ENCODE measurements around the gene CREBL2. TPM values are rescaled to one million over a fixed set of nuclear protein-coding genes. Genes with fewer than 3 reads are reported as not detected.

Gene CREBL2
- total RNA-seq, 2 experiments from 2014 or later, result 3.4 to 4.3 TPM

GRCh38 chr12:12683725-12684124 is 72.0 kb downstream of the CREBL2 start:
- no peaks in the 10 kb centered on the region for H3K9me2 ChIP-seq (ENCODE audit: insufficient read depth, low read length)
- H3K4me3 ChIP-seq (ENCODE audit: low read depth, low read length, poor library complexity, severe bottlenecking), result no peak overlapping the region
- BruUV-seq (replicated peaks), result no TSS peak
- no peak overlapping the region for H2AFZ ChIP-seq (ENCODE audit: low read length)
- no peaks in the 10 kb centered on the region for H3K36me3 ChIP-seq (ENCODE audit: insufficient read depth, low read length)
- ChIA-PET CTCF (ENCODE audit: unreplicated experiment) (interaction anchor here (0.5 kb wide), 1 partner anchor 306 kb away, joined by 3 read pairs; no protein-coding TSS in a partner anchor), POLR2A (interaction anchor here (0.6 to 1.3 kb wide), 3 partner anchors 10 to 246 kb away, joined by 3 to 4 read pairs (median 4); no protein-coding TSS in a partner anchor)
- DNase-seq (ENCODE audit: low spot score), result no peak
- H3K4me2 ChIP-seq (ENCODE audit: low read length), result no peak overlapping the region
- no peaks in the 10 kb centered on the region for H4K20me1 ChIP-seq (ENCODE audit: insufficient read depth, low read length)
- no peaks in the 10 kb centered on the region for H3K79me2 ChIP-seq (ENCODE audit: insufficient read depth, low read depth, low read length)
- TF ChIP-seq CTCF (conservative IDR thresholded peaks at IDR 0.05; ENCODE audit: low read length), result no peak
- no peak for TF ChIP-seq EZH2phosphoT487 (IDR thresholded peaks at IDR 0.05; ENCODE audit: borderline replicate concordance, low read depth, low read length)
- H3K4me1 ChIP-seq (ENCODE audit: insufficient read depth, low read length, poor library complexity, severe bottlenecking), result no peaks in the 10 kb centered on the region
- intact Hi-C loops (cut with micrococcal nuclease; ENCODE audit: unreplicated experiment), result no loop called here
- no peak overlapping the region for H3K27ac ChIP-seq (ENCODE audit: low read depth, low read length, poor library complexity, severe bottlenecking)
- no peaks in the 10 kb centered on the region for H3K9me3 ChIP-seq (ENCODE audit: low read length)

GRCh38 chr12:12684375-12685106 is 72.9 kb downstream of the CREBL2 start:
- intact Hi-C loops (cut with micrococcal nuclease; ENCODE audit: unreplicated experiment), result no loop called here
- Histone ChIP-seq H3K9me2 (ENCODE audit: insufficient read depth, low read length) (no peaks in the 10 kb centered on the region), H3K4me2 (ENCODE audit: low read length) (no peak overlapping the region), H3K79me2 (ENCODE audit: insufficient read depth, low read depth, low read length) (no peaks in the 10 kb centered on the region), H3K9me3 (ENCODE audit: low read length) (no peaks in the 10 kb centered on the region), H2AFZ (ENCODE audit: low read length) (no peak overlapping the region), H3K4me1 (ENCODE audit: insufficient read depth, low read length, poor library complexity, severe bottlenecking) (no peaks in the 10 kb centered on the region), H4K20me1 (ENCODE audit: insufficient read depth, low read length) (no peaks in the 10 kb centered on the region), H3K36me3 (ENCODE audit: insufficient read depth, low read length) (no peaks in the 10 kb centered on the region), H3K4me3 (ENCODE audit: low read depth, low read length, poor library complexity, severe bottlenecking) (no peak overlapping the region), H3K27ac (ENCODE audit: low read depth, low read length, poor library complexity, severe bottlenecking) (no peak overlapping the region)
- DNase-seq (ENCODE audit: low spot score), result peak; percentile 17
- no peak for TF ChIP-seq CTCF (conservative IDR thresholded peaks at IDR 0.05; ENCODE audit: low read length)
- POLR2A ChIA-PET, result no interaction called here
- CTCF ChIA-PET (ENCODE audit: unreplicated experiment), result no interaction called here
- BruUV-seq (replicated peaks), result no TSS peak

GRCh38 chr12:12685305-12685704 is 73.6 kb downstream of the CREBL2 start:
- no peak overlapping the region for H2AFZ ChIP-seq (ENCODE audit: low read length)
- H3K4me1 ChIP-seq (ENCODE audit: insufficient read depth, low read length, poor library complexity, severe bottlenecking), result no peaks in the 10 kb centered on the region
- no TSS peak for BruUV-seq (replicated peaks)
- no peaks in the 10 kb centered on the region for H4K20me1 ChIP-seq (ENCODE audit: insufficient read depth, low read length)
- no peak for DNase-seq (ENCODE audit: low spot score)
- intact Hi-C loops (cut with micrococcal nuclease; ENCODE audit: unreplicated experiment), result no loop called here
- no peaks in the 10 kb centered on the region for H3K9me3 ChIP-seq (ENCODE audit: low read length)
- no peaks in the 10 kb centered on the region for H3K36me3 ChIP-seq (ENCODE audit: insufficient read depth, low read length)
- H3K9me2 ChIP-seq (ENCODE audit: insufficient read depth, low read length), result no peaks in the 10 kb centered on the region
- H3K27ac ChIP-seq (ENCODE audit: low read depth, low read length, poor library complexity, severe bottlenecking), result no peak overlapping the region
- H3K4me3 ChIP-seq (ENCODE audit: low read depth, low read length, poor library complexity, severe bottlenecking), result no peak overlapping the region
- POLR2A ChIA-PET, result no interaction called here
- CTCF ChIA-PET (ENCODE audit: unreplicated experiment), result no interaction called here
- H3K4me2 ChIP-seq (ENCODE audit: low read length), result no peak overlapping the region
- TF ChIP-seq EZH2phosphoT487 (IDR thresholded peaks at IDR 0.05; ENCODE audit: borderline replicate concordance, low read depth, low read length) (no peak), CTCF (conservative IDR thresholded peaks at IDR 0.05; ENCODE audit: low read length) (no peak)
- no peaks in the 10 kb centered on the region for H3K79me2 ChIP-seq (ENCODE audit: insufficient read depth, low read depth, low read length)

Measured in OCI-LY7 (cell line).